HG03108 (cell line): ENCODE data around the gene GRB10.
A peak's percentile ranks its signal among the peaks of the same experiment; 100 is the strongest.

Experiments used
- ATAC-seq: cut with Tn5 transposase; IDR thresholded peaks from one replicate; pipeline ENCODE4 v1.9.1; 2021; ENCODE audit warnings: moderate library complexity; ENCODE audit not compliant: unreplicated experiment

The GRB10 gene

GRCh38 chr7:50615519-50616080 is 167.1 kb downstream of the GRB10 start:
- ATAC-seq, result no peak

GRCh38 chr7:50614721-50615518 is 167.8 kb downstream of the GRB10 start:
- ATAC-seq, result no peak

- no peak for ATAC-seq
Observed at GRCh38 chr7:50613473-50613872, 169.2 kb downstream of the GRB10 start.

- no peak for ATAC-seq
Observed at GRCh38 chr7:50612704-50613103, 170.0 kb downstream of the GRB10 start.

GRCh38 chr7:50610521-50611277 is 172.0 kb downstream of the GRB10 start:
- ATAC-seq, result no peak

GRCh38 chr7:50608196-50608906 is 174.3 kb downstream of the GRB10 start:
- ATAC-seq, result no peak

- no peak for ATAC-seq
Observed at GRCh38 chr7:50607524-50608125, 175.1 kb downstream of the GRB10 start.

GRCh38 chr7:50605059-50605458 is 177.6 kb downstream of the GRB10 start:
- no peak for ATAC-seq

GRCh38 chr7:50603287-50603686 is 179.4 kb downstream of the GRB10 start:
- no peak for ATAC-seq

- no peak for ATAC-seq
Observed at GRCh38 chr7:50599385-50599784, 183.3 kb downstream of the GRB10 start.

- no peak for ATAC-seq
Observed at GRCh38 chr7:50598460-50599343, 184.0 kb downstream of the GRB10 start.

- no peak for ATAC-seq
Observed at GRCh38 chr7:50596484-50596883, 186.2 kb downstream of the GRB10 start.

- ATAC-seq, result no peak
Observed at GRCh38 chr7:50595491-50596102, 187.1 kb downstream of the GRB10 start.

GRCh38 chr7:50594734-50595485 is 187.8 kb downstream of the GRB10 start:
- no peak for ATAC-seq

GRCh38 chr7:50594136-50594535 is 188.6 kb downstream of the GRB10 start:
- ATAC-seq, result no peak

- ATAC-seq, result no peak
Observed at GRCh38 chr7:50592940-50593339, 189.8 kb downstream of the GRB10 start.

GRCh38 chr7:50591480-50592438 is 190.9 kb downstream of the GRB10 start:
- ATAC-seq, result peak; percentile 59

- no peak for ATAC-seq
Observed at GRCh38 chr7:50591098-50591479, 191.6 kb downstream of the GRB10 start.
